Neural crest cell (in vitro differentiated cells): Measurements from ENCODE around the gene DDX1. TPM values are rescaled to one million over a fixed set of nuclear protein-coding genes. Genes with fewer than 3 reads are reported as not detected.

Experiments used
- DNase-seq: peaks from one replicate; pipeline ENCODE4 v3.0.0; 2021; ENCODE audit warnings: low read depth, mixed read lengths, low spot score
- H3K27ac Mint-ChIP-seq: one replicate; pipeline ENCODE4 v1.8.0; 2021; ENCODE audit warnings: mild to moderate bottlenecking, mixed read lengths; ENCODE audit not compliant: unreplicated experiment
- H3K27me3 Mint-ChIP-seq: 2 replicates; pipeline ENCODE4 v1.8.0; 2021; ENCODE audit warnings: low read depth, mild to moderate bottlenecking, mixed read lengths
- H3K36me3 Mint-ChIP-seq: 2 replicates; pipeline ENCODE4 v1.8.0; 2021; ENCODE audit warnings: low read depth, mild to moderate bottlenecking, mixed read lengths
- H3K4me1 Mint-ChIP-seq: 2 replicates; pipeline ENCODE4 v1.8.0; 2021; ENCODE audit warnings: mixed read lengths
- H3K4me3 Mint-ChIP-seq: one replicate; pipeline ENCODE4 v1.8.0; 2021; ENCODE audit warnings: mild to moderate bottlenecking, mixed read lengths
- H3K9me3 Mint-ChIP-seq: 2 replicates; pipeline ENCODE4 v1.8.0; 2021; ENCODE audit warnings: mixed read lengths
- total RNA-seq: library from RNA; stranded (reverse); gene quantifications from 2 replicates; pipeline ENCODE4 v1.2.1, GENCODE V29; 2021
- TF ChIP-seq, protein P1 (sequence below): fragments of 200-600 bp; sonication (generic); conservative IDR thresholded peaks from 2 replicates; pipeline ENCODE4 v1.5.0; 2021; ENCODE audit warnings: antibody characterized with exemption, mild to moderate bottlenecking

DDX1 gene
- total RNA-seq, 1 donor from 2014 or later, result 154 TPM

DNA sequence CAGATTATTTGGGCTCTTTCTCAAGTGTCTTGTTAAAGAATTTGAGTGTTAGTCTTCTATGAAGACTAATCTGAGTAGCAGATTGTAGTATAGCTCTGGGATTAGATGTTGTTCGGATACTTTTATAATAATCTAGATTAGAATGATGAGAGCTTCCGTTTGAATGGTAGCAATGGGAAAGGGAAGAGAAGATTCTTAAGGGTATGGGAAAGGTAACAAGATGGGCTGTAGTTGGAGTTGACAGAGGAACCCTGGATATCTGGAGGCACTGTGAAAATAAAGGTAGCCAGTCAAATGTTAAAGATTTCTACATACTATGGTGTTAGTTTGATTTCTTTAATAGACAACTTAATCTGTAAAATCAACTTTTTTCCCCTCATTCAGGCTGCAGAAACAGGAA lies 4.7 kb downstream of the DDX1 start:
- H3K36me3 Mint-ChIP-seq, result peaks cover 7% of the 10 kb centered on the region

DNA sequence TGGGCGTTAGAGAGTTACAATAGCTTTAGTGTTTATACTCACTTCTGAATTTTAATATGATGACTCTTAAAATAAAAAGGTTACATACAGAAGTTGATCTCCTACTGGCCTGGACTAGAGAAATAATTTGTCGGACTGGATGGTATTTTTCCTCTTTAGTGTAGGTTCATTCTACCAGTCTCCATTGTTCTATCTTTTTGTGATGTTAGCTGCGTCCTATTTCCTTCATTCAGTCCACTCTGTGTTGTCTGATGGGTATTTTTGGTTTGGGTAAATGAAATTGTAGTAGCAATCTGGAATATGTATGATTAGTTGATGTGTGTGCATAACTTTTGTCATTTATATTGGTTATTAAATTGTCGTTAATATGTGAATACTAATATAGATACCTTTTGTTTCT lies 5.3 kb downstream of the DDX1 start:
- no peak for DNase-seq
- Mint-ChIP-seq H3K36me3 (peaks cover 7% of the 10 kb centered on the region), H3K9me3 (no peaks in the 10 kb centered on the region), H3K27me3 (no peaks in the 10 kb centered on the region), H3K4me1 (peaks cover 16% of the 10 kb centered on the region), H3K27ac (no peak overlapping the region), H3K4me3 (no peak overlapping the region)
- TF ChIP-seq, protein P1, sequence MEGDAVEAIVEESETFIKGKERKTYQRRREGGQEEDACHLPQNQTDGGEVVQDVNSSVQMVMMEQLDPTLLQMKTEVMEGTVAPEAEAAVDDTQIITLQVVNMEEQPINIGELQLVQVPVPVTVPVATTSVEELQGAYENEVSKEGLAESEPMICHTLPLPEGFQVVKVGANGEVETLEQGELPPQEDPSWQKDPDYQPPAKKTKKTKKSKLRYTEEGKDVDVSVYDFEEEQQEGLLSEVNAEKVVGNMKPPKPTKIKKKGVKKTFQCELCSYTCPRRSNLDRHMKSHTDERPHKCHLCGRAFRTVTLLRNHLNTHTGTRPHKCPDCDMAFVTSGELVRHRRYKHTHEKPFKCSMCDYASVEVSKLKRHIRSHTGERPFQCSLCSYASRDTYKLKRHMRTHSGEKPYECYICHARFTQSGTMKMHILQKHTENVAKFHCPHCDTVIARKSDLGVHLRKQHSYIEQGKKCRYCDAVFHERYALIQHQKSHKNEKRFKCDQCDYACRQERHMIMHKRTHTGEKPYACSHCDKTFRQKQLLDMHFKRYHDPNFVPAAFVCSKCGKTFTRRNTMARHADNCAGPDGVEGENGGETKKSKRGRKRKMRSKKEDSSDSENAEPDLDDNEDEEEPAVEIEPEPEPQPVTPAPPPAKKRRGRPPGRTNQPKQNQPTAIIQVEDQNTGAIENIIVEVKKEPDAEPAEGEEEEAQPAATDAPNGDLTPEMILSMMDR, result no peak

More for the DNA sequence above, 4.7 kb downstream of the DDX1 start:
- Mint-ChIP-seq H3K27me3 (no peaks in the 10 kb centered on the region), H3K27ac (no peak overlapping the region), H3K4me3 (peak overlapping the region; percentile 6), H3K4me1 (peaks cover 19% of the 10 kb centered on the region), H3K9me3 (no peaks in the 10 kb centered on the region)
- no peak for DNase-seq
- TF ChIP-seq, protein P1, result no peak

DNA sequence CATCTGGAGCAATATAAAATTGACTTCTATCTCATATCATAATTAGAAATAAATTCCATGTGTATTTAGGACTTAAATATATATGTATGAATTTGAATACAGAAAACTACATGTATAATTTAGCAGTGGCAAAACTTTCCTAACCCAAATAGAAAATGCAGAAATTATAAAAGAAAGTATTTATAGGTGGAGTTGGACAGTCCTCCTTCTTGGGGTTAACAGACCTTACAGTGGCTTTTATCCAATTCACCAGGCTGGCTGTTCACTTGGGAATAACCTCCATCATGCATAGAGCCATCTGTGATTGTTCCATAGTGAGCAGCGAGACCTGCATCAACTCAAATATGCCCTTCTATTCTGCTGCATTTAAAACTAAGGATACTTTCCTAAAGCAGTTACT lies 8.3 kb downstream of the DDX1 start:
- Mint-ChIP-seq H3K36me3 (peaks cover 16% of the 10 kb centered on the region), H3K27me3 (no peaks in the 10 kb centered on the region), H3K9me3 (no peaks in the 10 kb centered on the region), H3K4me3 (no peak overlapping the region), H3K4me1 (no peaks in the 10 kb centered on the region), H3K27ac (no peak overlapping the region)
- no peak for DNase-seq
- TF ChIP-seq, protein P1, result no peak

DNA sequence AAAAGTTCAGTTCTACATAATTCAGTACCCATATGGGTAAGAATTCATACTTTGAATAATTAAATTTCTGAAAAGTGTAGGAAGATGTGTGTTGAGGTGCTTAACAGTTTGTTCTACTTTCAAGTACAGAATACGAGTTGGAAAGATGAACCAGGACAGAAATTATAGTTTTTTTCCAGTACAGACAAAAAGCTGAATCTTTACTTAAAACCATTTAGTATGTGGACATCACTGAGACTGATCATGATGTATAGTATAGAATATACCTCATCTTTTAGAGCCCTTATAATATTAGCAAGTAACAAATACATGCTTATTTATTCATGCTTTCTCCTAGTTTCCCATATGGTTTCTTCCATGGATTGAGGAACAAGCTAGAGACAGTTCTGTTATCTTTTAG lies 10.0 kb downstream of the DDX1 start:
- TF ChIP-seq, protein P1, result no peak
- Mint-ChIP-seq H3K36me3 (peaks cover 16% of the 10 kb centered on the region), H3K9me3 (no peaks in the 10 kb centered on the region), H3K4me1 (no peaks in the 10 kb centered on the region), H3K27ac (no peak overlapping the region), H3K4me3 (no peak overlapping the region), H3K27me3 (no peaks in the 10 kb centered on the region)
- DNase-seq, result no peak

DNA sequence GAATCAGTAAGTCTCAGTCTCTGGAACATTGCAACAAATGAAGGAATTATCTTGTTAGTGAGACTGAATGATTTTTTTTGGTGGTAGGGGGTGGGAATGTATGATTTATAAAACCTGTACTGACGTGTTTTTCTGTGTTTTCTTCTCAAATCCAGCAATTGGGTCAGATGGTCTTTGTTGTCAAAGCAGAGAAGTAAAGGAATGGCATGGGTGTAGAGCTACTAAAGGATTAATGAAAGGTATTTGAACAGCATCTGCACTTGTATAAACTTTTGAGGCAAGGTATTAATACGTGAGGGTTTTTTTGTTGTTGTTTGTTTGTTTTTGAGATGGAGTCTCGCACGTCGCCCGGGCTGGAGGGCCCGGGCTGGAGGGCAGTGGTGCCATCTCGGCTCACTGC lies 10.7 kb downstream of the DDX1 start:
- no peak overlapping the region for H3K4me3 Mint-ChIP-seq
- H3K27ac Mint-ChIP-seq, result no peak overlapping the region
- peaks cover 19% of the 10 kb centered on the region for H3K36me3 Mint-ChIP-seq
- no peak for DNase-seq
- H3K27me3 Mint-ChIP-seq, result no peaks in the 10 kb centered on the region
- TF ChIP-seq, protein P1, result no peak
- no peaks in the 10 kb centered on the region for H3K9me3 Mint-ChIP-seq
- H3K4me1 Mint-ChIP-seq, result no peaks in the 10 kb centered on the region
